GM19463 (cell line): ENCODE results near the gene CA10.

ENCODE experiments used
- ATAC-seq: cut with Tn5 transposase; IDR thresholded peaks from one replicate; pipeline ENCODE4 v1.9.1; 2021; ENCODE audit warnings: mild to moderate bottlenecking, moderate library complexity; ENCODE audit not compliant: unreplicated experiment

The CA10 gene

GRCh38 chr17:51793686-51794085 lies 364.8 kb downstream of the CA10 start:
- no peak for ATAC-seq

- ATAC-seq, result no peak
These were observed 379.7 kb downstream of the CA10 start for GRCh38 chr17:51778842-51779241.

GRCh38 chr17:51770027-51770759 lies 388.3 kb downstream of the CA10 start:
- ATAC-seq, result no peak

GRCh38 chr17:51769231-51769630 lies 389.3 kb downstream of the CA10 start:
- no peak for ATAC-seq

GRCh38 chr17:51768706-51769105 lies 389.8 kb downstream of the CA10 start:
- no peak for ATAC-seq

GRCh38 chr17:51767287-51767686 lies 391.2 kb downstream of the CA10 start:
- ATAC-seq, result no peak

GRCh38 chr17:51765282-51766135 lies 393.0 kb downstream of the CA10 start:
- ATAC-seq, result no peak

- peak; percentile 92 for ATAC-seq
These were observed 394.0 kb downstream of the CA10 start for GRCh38 chr17:51764387-51764971.

GRCh38 chr17:51763058-51763457 lies 395.5 kb downstream of the CA10 start:
- no peak for ATAC-seq

- ATAC-seq, result no peak
These were observed 397.4 kb downstream of the CA10 start for GRCh38 chr17:51761105-51761504.

GRCh38 chr17:51759260-51759659 lies 399.3 kb downstream of the CA10 start:
- ATAC-seq, result no peak

GRCh38 chr17:51751072-51751471 lies 407.4 kb downstream of the CA10 start:
- ATAC-seq, result no peak

GRCh38 chr17:51748749-51749604 lies 409.5 kb downstream of the CA10 start:
- no peak for ATAC-seq

- no peak for ATAC-seq
These were observed 412.1 kb downstream of the CA10 start for GRCh38 chr17:51746421-51746820.

- no peak for ATAC-seq
These were observed 412.5 kb downstream of the CA10 start for GRCh38 chr17:51745993-51746392.

- no peak for ATAC-seq
These were observed 415.0 kb downstream of the CA10 start for GRCh38 chr17:51743477-51743876.

- ATAC-seq, result no peak
These were observed 415.9 kb downstream of the CA10 start for GRCh38 chr17:51742571-51742970.

- ATAC-seq, result no peak
These were observed 417.1 kb downstream of the CA10 start for GRCh38 chr17:51741458-51741857.

GRCh38 chr17:51740531-51740930 lies 418.0 kb downstream of the CA10 start:
- no peak for ATAC-seq

GRCh38 chr17:51739245-51739886 lies 419.1 kb downstream of the CA10 start:
- ATAC-seq, result no peak
